Measurements from ENCODE around the gene E2F6. TPM values are rescaled to one million over a fixed set of nuclear protein-coding genes. Genes with fewer than 3 reads are reported as not detected.

The E2F6 gene
- total and polyA plus RNA-seq, 4 donors = 3.5 to 7.7 (median 4.8) TPM

GRCh38 chr2:11509657-11510360 lies 43.8 kb upstream of the E2F6 start:
- Histone ChIP-seq H3K9ac (ENCODE audit: low read depth in 1 of 2, low read length in 2 of 2) (no peak overlapping the region), H3K9me3 (ENCODE audit: control insufficient read depth in 4 of 4, low read length in 3 of 4) (no peaks in the 10 kb centered on the region), H3K27me3 (ENCODE audit: control insufficient read depth in 4 of 4, insufficient read depth in 4 of 4, low read length in 3 of 4) (no peaks in the 10 kb centered on the region), H3K27ac (ENCODE audit: low read depth in 1 of 2, low read length in 2 of 2) (no peak overlapping the region), H3K36me3 (ENCODE audit: control insufficient read depth in 4 of 4, insufficient read depth in 3 of 4, low read depth in 1 of 4, low read length in 3 of 4) (no peaks in the 10 kb centered on the region), H3K4me3 (ENCODE audit: low read depth in 1 of 3, low read length in 3 of 3) (no peak overlapping the region), H3K4me1 (ENCODE audit: control insufficient read depth in 4 of 4, insufficient read depth in 4 of 4, low read length in 3 of 4) (peaks cover 5 to 28% (median 26%) of the 10 kb centered on the region in 4 donors)
- 80% methylated on average over 3 of the region's 3 CpGs for WGBS
- TF ChIP-seq GABPA (IDR thresholded peaks at IDR 0.05 in 1 of 2, conservative IDR thresholded peaks at IDR 0.05 in 1 of 2) = no peak
- no peak for TF ChIP-seq FOXA1 (IDR thresholded peaks at IDR 0.05)
- TF ChIP-seq REST (IDR thresholded peaks at IDR 0.05) = no peak
- no peak for TF ChIP-seq CTCF (IDR thresholded peaks at IDR 0.05; ENCODE audit: low read depth, low read length, missing input control)
- TF ChIP-seq HNF4A (conservative IDR thresholded peaks at IDR 0.05) = no peak
- TF ChIP-seq EGR1 (IDR thresholded peaks at IDR 0.05; ENCODE audit: low read depth in 2 of 2) = no peak
- no peak for TF ChIP-seq RXRA (IDR thresholded peaks at IDR 0.05)
- no peak for TF ChIP-seq RAD21 (IDR thresholded peaks at IDR 0.05)
- TF ChIP-seq TAF1 (conservative IDR thresholded peaks at IDR 0.05) = no peak
- no peak for TF ChIP-seq FOXA2 (IDR thresholded peaks at IDR 0.05)
- TF ChIP-seq MAX (IDR thresholded peaks at IDR 0.05) = no peak
- no peak for TF ChIP-seq JUND (IDR thresholded peaks at IDR 0.05)
- no peak for TF ChIP-seq ZBTB33 (IDR thresholded peaks at IDR 0.05)
- TF ChIP-seq ATF3 (IDR thresholded peaks at IDR 0.05) = no peak
- no peak for TF ChIP-seq HNF4G (IDR thresholded peaks at IDR 0.05)
- no peak for TF ChIP-seq NR2F2 (IDR thresholded peaks at IDR 0.05)
- TF ChIP-seq SP1 (IDR thresholded peaks at IDR 0.05) = no peak
- no peak for TF ChIP-seq YY1 (IDR thresholded peaks at IDR 0.05)
- no peak for DNase-seq (ENCODE audit: low spot score)
